Suprapubic skin (tissue), 3 donors: ENCODE results near the gene CLASP2.

Experiments used
- POLR2AphosphoS5 ChIP-seq, 3 donors: sonication (generic); formaldehyde crosslinking; IDR thresholded peaks; one replicate each; pipeline ENCODE4 v1.6.1; 2017; ENCODE audit warnings: antibody characterized with exemption in 3 of 3
- TF ChIP-seq, protein P1 (sequence below), 2 donors: fragments of 200-600 bp in 1 of 2; fragments of 450-650 bp in 1 of 2; sonication (generic) in 1 of 2; IDR thresholded peaks; one replicate each; pipeline ENCODE4 v1.5.1; 2016 to 2019; ENCODE audit warnings: antibody characterized with exemption in 2 of 2, mild to moderate bottlenecking in 1 of 2, moderate library complexity in 1 of 2

DNA sequence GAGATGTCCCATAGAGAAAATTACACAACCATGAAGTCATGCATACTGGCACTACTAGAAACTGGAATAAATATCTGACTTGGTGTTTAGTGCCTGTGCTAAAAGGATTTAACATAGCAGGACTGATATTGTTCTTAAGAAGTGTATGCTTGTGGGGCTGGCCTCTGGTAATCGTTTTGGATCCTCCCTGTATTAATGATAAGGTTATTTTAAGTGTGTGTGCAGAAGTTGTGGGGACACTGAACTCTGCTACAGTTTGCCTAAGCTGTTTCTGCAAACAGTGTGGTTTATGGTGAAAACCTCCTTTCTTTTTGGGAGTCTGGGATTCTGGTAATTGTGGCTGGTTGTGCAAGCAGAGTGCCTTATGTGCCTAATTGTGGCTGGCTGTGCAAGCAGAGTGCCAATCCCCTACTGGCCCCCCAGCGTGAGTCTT, 120.8 kb downstream of the CLASP2 start:
- no peak for TF ChIP-seq POLR2AphosphoS5 (IDR thresholded peaks at IDR 0.05)
- TF ChIP-seq, protein P1, sequence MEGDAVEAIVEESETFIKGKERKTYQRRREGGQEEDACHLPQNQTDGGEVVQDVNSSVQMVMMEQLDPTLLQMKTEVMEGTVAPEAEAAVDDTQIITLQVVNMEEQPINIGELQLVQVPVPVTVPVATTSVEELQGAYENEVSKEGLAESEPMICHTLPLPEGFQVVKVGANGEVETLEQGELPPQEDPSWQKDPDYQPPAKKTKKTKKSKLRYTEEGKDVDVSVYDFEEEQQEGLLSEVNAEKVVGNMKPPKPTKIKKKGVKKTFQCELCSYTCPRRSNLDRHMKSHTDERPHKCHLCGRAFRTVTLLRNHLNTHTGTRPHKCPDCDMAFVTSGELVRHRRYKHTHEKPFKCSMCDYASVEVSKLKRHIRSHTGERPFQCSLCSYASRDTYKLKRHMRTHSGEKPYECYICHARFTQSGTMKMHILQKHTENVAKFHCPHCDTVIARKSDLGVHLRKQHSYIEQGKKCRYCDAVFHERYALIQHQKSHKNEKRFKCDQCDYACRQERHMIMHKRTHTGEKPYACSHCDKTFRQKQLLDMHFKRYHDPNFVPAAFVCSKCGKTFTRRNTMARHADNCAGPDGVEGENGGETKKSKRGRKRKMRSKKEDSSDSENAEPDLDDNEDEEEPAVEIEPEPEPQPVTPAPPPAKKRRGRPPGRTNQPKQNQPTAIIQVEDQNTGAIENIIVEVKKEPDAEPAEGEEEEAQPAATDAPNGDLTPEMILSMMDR (IDR thresholded peaks at IDR 0.05) = no peak
